ENCODE data around the gene ST6GALNAC1. TPM values are rescaled to one million over a fixed set of nuclear protein-coding genes. Genes with fewer than 3 reads are reported as not detected.

Gene ST6GALNAC1
- total and polyA plus RNA-seq, 2 of the 8 experiments (the other 6 are each of a cell fraction or from before 2014, with no cell fraction given) = not detected

DNA sequence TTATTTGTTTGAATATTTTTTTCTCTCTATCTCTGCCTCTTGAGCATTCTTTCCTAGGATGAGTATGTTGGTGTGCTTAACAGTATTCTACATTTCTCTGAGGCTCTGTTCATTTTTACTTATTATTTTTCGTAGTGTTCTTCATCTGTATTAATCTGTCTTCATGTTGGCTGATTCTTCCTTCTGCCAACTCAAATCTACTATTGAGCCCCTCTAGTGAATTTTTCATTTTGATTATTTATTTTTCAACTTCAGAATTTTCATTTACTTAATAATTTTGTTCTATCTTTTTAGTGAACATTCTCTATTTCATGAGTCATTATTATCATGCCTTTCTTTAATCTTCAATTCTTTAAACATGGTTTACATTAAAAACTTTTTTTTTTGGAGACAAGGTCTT lies 3.2 kb upstream of the ST6GALNAC1 start:
- Histone ChIP-seq H3K79me1 (ENCODE audit: low read depth, low read length) (no peaks in the 10 kb centered on the region), H3K27me3 (replicated peaks in 1 of 4; ENCODE audit: control insufficient read depth in 3 of 4, extremely low read depth in 1 of 4, insufficient read depth in 3 of 4, low read length in 3 of 4) (no peaks in the 10 kb centered on the region), H3K14ac (ENCODE audit: insufficient read length) (no peak overlapping the region), H2BK12ac (ENCODE audit: low read depth, low read length) (no peak overlapping the region), H3K9ac (replicated peaks in 1 of 4; ENCODE audit: extremely low read depth in 1 of 4, low read depth in 3 of 4, low read length in 3 of 4) (no peak overlapping the region), H2BK120ac (replicated peaks; ENCODE audit: low read depth, low read length) (no peak overlapping the region), H2BK5ac (ENCODE audit: low read depth, low read length) (no peak overlapping the region), H3K18ac (ENCODE audit: extremely low read depth, low read length) (no peak overlapping the region), H4K5ac (ENCODE audit: insufficient read length, low read depth, low read length) (no peak overlapping the region), H2BK15ac (ENCODE audit: low read length) (no peak overlapping the region), H3K4me2 (ENCODE audit: insufficient read depth in 1 of 2, low read depth in 2 of 2, low read length in 2 of 2) (no peak overlapping the region), H4K8ac (ENCODE audit: extremely low read depth, insufficient read depth, low read length) (no peak overlapping the region), H2BK20ac (ENCODE audit: low read length) (no peak overlapping the region), H3K36me3 (ENCODE audit: control insufficient read depth in 2 of 4, insufficient read depth in 4 of 4, low read length in 3 of 4) (no peaks in the 10 kb centered on the region), H3K23me2 (ENCODE audit: low read depth, low read length) (no peaks in the 10 kb centered on the region), H3K4me1 (replicated peaks in 1 of 4; ENCODE audit: control insufficient read depth in 3 of 4, insufficient read depth in 4 of 4, low read length in 3 of 4) (no peaks in the 10 kb centered on the region), H3K23ac (ENCODE audit: insufficient read length) (no peak overlapping the region), H4K20me1 (replicated peaks in 1 of 2; ENCODE audit: control insufficient read depth in 1 of 2, insufficient read depth in 2 of 2, low read length in 2 of 2) (no peaks in the 10 kb centered on the region), H3K4ac (replicated peaks; ENCODE audit: insufficient read length, low read depth, low read length) (no peak overlapping the region), H3K9me3 (ENCODE audit: insufficient read depth in 2 of 2, low read depth in 1 of 2, low read length in 1 of 2) (no peaks in the 10 kb centered on the region), H2AFZ (ENCODE audit: low read length) (no peak overlapping the region), H4K91ac (replicated peaks; ENCODE audit: insufficient read length, low read length) (no peak overlapping the region), H3K4me3 (ENCODE audit: extremely low read depth in 1 of 4, insufficient read depth in 2 of 4, low read depth in 3 of 4, low read length in 4 of 4) (no peak overlapping the region), H3K79me2 (ENCODE audit: control insufficient read depth in 1 of 2, insufficient read depth in 2 of 2, low read length in 2 of 2) (no peaks in the 10 kb centered on the region), H3K56ac (replicated peaks; ENCODE audit: insufficient read length, low read depth, low read length) (no peak overlapping the region), H3K27ac (ENCODE audit: low read depth, low read length) (no peak overlapping the region), H2AK5ac (ENCODE audit: low read depth, low read length) (no peak overlapping the region)
- ChIA-PET POLR2A (ENCODE audit: partially characterized antibody) (no interaction called here), CTCF (ENCODE audit: partially characterized antibody) (interaction anchor here (1.2 kb wide), 1 partner anchor 35 kb away, joined by 3 read pairs; no protein-coding TSS in a partner anchor)
- 92% methylated on average over 1 of the region's 1 CpG; no CpG with 5 or more reads in 1 of the 2 experiments for WGBS, 2 experiments (ENCODE audit: extremely low coverage in 1 of 2, insufficient coverage in 1 of 2, insufficient read length in 1 of 2, insufficient replicate concordance in 2 of 2, low coverage in 1 of 2, low lambda C conversion rate in 2 of 2, missing lambda C conversion rate in 1 of 2)
- DNase-seq (ENCODE audit: low read depth in 1 of 2, low spot score in 2 of 2) = no peak
- no peak for FAIRE-seq
